C4-2B (cell line): Measurements from ENCODE around the gene MORF4L2.
A peak's percentile ranks its signal among the peaks of the same experiment; 100 is the strongest.

Experiments used
- H3K27ac ChIP-seq: fragments of 450-650 bp; 2 replicates; pipeline ENCODE4 v1.5.1; 2017
- ZFX ChIP-seq: fragments of 450-650 bp; IDR thresholded peaks from 2 replicates; pipeline ENCODE4 v1.6.1; 2017
- TF ChIP-seq, protein P1 (sequence below): fragments of 450-650 bp; conservative IDR thresholded peaks from 2 replicates; pipeline ENCODE4 v1.5.1; 2017; ENCODE audit warnings: mild to moderate bottlenecking

The MORF4L2 gene, protein sequence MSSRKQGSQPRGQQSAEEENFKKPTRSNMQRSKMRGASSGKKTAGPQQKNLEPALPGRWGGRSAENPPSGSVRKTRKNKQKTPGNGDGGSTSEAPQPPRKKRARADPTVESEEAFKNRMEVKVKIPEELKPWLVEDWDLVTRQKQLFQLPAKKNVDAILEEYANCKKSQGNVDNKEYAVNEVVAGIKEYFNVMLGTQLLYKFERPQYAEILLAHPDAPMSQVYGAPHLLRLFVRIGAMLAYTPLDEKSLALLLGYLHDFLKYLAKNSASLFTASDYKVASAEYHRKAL

DNA sequence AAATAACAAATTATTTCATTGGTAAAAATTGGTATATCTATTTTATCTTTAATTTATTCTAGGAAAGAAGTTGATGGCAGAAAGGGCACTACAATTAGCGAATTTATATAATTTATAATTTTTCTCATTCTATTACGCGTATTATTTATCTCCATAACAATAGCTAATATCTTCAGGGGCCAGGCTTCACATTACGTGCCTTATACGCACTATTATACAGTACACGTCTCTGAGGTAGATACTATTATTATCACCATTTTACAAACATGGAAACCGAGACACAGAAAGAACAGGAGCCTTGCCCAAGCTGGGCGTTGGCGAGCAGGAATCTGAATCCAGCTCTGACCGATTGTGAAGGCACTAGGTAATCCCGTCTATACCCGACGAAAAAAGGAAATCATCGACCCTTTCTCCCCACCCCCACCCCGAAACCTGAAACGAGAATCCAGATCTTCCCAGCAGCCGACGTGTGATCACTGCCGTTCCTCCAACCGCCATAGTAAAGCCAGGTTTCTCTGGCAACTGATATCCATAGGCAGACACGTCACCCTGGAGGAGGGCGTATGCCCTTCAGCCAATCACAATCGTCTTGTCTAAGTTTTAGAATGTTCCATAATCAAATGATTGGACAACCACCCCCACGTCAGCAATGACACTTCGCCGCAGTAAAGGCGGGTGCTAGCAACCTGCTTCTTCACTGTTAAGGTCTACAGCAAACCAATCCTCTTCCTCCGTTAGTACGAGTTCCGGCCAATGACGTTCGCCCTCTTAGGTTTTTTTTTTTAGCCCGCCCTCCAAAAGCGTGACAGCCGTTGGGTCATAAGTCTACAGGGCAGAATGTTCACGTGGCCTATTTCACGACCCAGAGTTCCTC lies at the start of gene MORF4L2:
Gene MORF4L2, minus strand, starts transcription at position 501 of the 874 bp plus-strand sequence. CDS start 9,672 bp downstream, outside the sequence.
- peak within 1 kb of the TSS; percentile 98 for H3K27ac ChIP-seq
- TF ChIP-seq, protein P1, sequence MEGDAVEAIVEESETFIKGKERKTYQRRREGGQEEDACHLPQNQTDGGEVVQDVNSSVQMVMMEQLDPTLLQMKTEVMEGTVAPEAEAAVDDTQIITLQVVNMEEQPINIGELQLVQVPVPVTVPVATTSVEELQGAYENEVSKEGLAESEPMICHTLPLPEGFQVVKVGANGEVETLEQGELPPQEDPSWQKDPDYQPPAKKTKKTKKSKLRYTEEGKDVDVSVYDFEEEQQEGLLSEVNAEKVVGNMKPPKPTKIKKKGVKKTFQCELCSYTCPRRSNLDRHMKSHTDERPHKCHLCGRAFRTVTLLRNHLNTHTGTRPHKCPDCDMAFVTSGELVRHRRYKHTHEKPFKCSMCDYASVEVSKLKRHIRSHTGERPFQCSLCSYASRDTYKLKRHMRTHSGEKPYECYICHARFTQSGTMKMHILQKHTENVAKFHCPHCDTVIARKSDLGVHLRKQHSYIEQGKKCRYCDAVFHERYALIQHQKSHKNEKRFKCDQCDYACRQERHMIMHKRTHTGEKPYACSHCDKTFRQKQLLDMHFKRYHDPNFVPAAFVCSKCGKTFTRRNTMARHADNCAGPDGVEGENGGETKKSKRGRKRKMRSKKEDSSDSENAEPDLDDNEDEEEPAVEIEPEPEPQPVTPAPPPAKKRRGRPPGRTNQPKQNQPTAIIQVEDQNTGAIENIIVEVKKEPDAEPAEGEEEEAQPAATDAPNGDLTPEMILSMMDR, result no peak
- no peak for TF ChIP-seq ZFX

GRCh38 chrX:103734125-103734760 lies 47.7 kb upstream of the MORF4L2 start:
- no peak overlapping the region for H3K27ac ChIP-seq
- TF ChIP-seq, protein P1, result no peak
- no peak for TF ChIP-seq ZFX

GRCh38 chrX:103733017-103733416 lies 46.5 kb upstream of the MORF4L2 start:
- no peak for TF ChIP-seq ZFX
- TF ChIP-seq, protein P1, result no peak

GRCh38 chrX:103730796-103731493 lies 44.4 kb upstream of the MORF4L2 start:
- no peak overlapping the region for H3K27ac ChIP-seq
- TF ChIP-seq, protein P1, result no peak
- TF ChIP-seq ZFX, result no peak

More at GRCh38 chrX:103733017-103733416, 46.5 kb upstream of the MORF4L2 start:
- H3K27ac ChIP-seq, result no peak overlapping the region

DNA sequence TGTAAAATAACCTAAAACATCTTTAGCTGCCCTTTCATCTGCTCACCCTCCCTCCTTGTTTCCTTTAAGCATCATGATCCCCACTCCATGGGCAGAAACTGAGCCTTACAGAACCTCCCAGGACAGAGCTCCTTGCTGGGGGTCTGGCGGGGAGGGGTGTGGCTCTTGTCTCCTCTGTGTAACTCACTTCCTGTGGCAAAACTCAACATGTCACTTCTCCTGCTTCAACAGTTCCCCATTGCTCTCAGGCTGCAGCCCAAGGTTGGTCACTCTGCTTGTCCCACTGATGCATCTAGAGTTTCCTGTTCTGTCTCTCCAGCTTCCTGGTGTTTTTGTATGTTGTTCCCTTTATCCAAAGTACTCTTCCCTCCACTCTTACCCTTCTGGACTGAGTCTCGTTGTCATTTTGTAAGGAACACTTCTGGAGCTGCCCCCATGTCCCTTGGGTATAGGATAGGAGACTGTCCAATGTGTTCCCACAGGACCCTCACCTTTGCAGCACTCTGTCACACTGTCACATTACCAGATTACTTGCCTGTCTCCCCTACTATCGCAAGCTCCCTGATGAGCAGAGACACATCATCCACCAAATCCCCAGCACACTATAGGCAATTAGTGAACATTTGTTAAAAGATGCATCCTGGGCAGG lies 43.8 kb upstream of the MORF4L2 start:
- no peak overlapping the region for H3K27ac ChIP-seq
- TF ChIP-seq, protein P1, result no peak
- no peak for TF ChIP-seq ZFX

DNA sequence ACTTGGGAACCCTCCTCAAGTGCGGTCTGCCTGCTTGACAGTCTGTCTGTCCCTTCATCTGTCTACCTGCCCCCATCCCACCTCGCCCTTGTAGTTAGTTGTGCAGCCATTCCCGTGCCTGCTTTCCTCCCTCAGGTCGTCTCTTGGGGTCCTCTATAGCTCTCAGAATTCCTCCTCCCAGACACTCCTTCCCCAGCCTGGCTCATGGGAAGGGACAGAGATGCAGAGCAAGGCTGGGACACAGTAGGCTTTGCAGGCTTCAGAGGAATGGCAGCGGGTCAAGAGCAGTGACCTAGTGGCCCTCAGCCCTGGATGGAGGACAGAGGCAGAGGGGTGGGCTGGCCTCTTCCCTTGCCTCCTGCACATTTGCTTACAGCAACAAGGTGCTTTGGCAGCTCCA lies 42.5 kb upstream of the MORF4L2 start:
- H3K27ac ChIP-seq, result no peak overlapping the region
- no peak for TF ChIP-seq ZFX
- TF ChIP-seq, protein P1, result no peak
